Colonic mucosa (tissue), 4 donors: ENCODE data around the gene TRNP1. TPM values are rescaled to one million over a fixed set of nuclear protein-coding genes. Genes with fewer than 3 reads are reported as not detected.

Experiments
- DNase-seq: peaks from one replicate; pipeline ENCODE4 v3.0.0-alpha.2; 2020
- H3K27ac ChIP-seq: fragments of 200-600 bp; one replicate; pipeline ENCODE4 v1.8.0; 2021
- H3K27me3 ChIP-seq: fragments of 200-600 bp; one replicate; pipeline ENCODE4 v1.8.0; 2021
- H3K36me3 ChIP-seq: fragments of 200-600 bp; one replicate; pipeline ENCODE4 v1.8.0; 2021
- H3K4me1 ChIP-seq: fragments of 200-600 bp; one replicate; pipeline ENCODE4 v1.8.0; 2021; ENCODE audit warnings: mild to moderate bottlenecking
- H3K4me3 ChIP-seq: fragments of 200-600 bp; one replicate; pipeline ENCODE4 v1.8.0; 2021
- H3K9ac ChIP-seq, 2 donors: one replicate each; pipeline ENCODE4 v1.7.0; 2013; ENCODE audit warnings: control low read depth in 2 of 2, low read depth in 2 of 2, low read length in 2 of 2
- H3K9me3 ChIP-seq: fragments of 200-600 bp; one replicate; pipeline ENCODE4 v1.8.0; 2021
- CTCF ChIP-seq: fragments of 200-600 bp; IDR thresholded peaks from one replicate; pipeline ENCODE4 v1.8.0; 2022; ENCODE audit warnings: antibody characterized with exemption, mild to moderate bottlenecking
- intact Hi-C: fragments of 100-400 bp; cut with DNase I; formaldehyde crosslinking; loops from one replicate; pipeline ENCODE4 v1.14.1; 2022
- total RNA-seq, 2 donors: library from RNA; stranded (reverse); fragmentation: NEBNext Ultra II Directional in 1 of 2; extraction: Animal tissue kit (Norgen Biotek cat#: 25700) in 1 of 2; gene quantifications; one replicate each; pipeline ENCODE4 v1.2.1, GENCODE V29; 2021
- donor health status: healthy.
- donor health status: DM: no; HTN: no; CAD: no.
- donor health status: DM: no; HTN: no; CAD: no.

TRNP1 gene
- total RNA-seq, 2 donors from 2014 or later = 2.5 to 2.7 TPM

- H3K36me3 ChIP-seq = no peaks in the 10 kb centered on the region
- no peak for TF ChIP-seq CTCF
- H3K9me3 ChIP-seq = no peaks in the 10 kb centered on the region
- no peak for DNase-seq
- intact Hi-C loops = loop anchor here (5.0 kb wide), 1 partner anchor 38 kb away; no protein-coding TSS in a partner anchor
- H3K9ac ChIP-seq = no peak overlapping the region
- no peak overlapping the region for H3K4me3 ChIP-seq
- H3K27ac ChIP-seq = no peak overlapping the region
- peaks cover 4% of the 10 kb centered on the region for H3K4me1 ChIP-seq
- no peaks in the 10 kb centered on the region for H3K27me3 ChIP-seq
Observed at GRCh38 chr1:27035344-27035743, 41.9 kb downstream of the TRNP1 start.

- intact Hi-C loops = loop anchor here (5.0 kb wide), 1 partner anchor 39 kb away; no protein-coding TSS in a partner anchor
- Histone ChIP-seq H3K27ac (no peak overlapping the region), H3K27me3 (no peaks in the 10 kb centered on the region), H3K4me1 (peaks cover 4% of the 10 kb centered on the region), H3K9me3 (no peaks in the 10 kb centered on the region), H3K9ac (no peak overlapping the region), H3K36me3 (no peaks in the 10 kb centered on the region), H3K4me3 (no peak overlapping the region)
- DNase-seq = no peak
- TF ChIP-seq CTCF = no peak
Observed at GRCh38 chr1:27036718-27037117, 43.2 kb downstream of the TRNP1 start.

GRCh38 chr1:27037518-27037917 is 44.0 kb downstream of the TRNP1 start:
- TF ChIP-seq CTCF = no peak
- Histone ChIP-seq H3K27ac (no peak overlapping the region), H3K4me3 (no peak overlapping the region), H3K27me3 (no peaks in the 10 kb centered on the region), H3K9ac (no peak overlapping the region), H3K4me1 (no peaks in the 10 kb centered on the region), H3K9me3 (no peaks in the 10 kb centered on the region), H3K36me3 (no peaks in the 10 kb centered on the region)
- intact Hi-C loops = loop anchor here (5.0 kb wide), 1 partner anchor 40 kb away; no protein-coding TSS in a partner anchor
- DNase-seq = no peak

- Histone ChIP-seq H3K4me1 (no peaks in the 10 kb centered on the region), H3K4me3 (no peak overlapping the region), H3K9ac (no peak overlapping the region), H3K36me3 (no peaks in the 10 kb centered on the region), H3K27ac (no peak overlapping the region), H3K27me3 (no peaks in the 10 kb centered on the region), H3K9me3 (no peaks in the 10 kb centered on the region)
- no peak for TF ChIP-seq CTCF
- no peak for DNase-seq
- intact Hi-C loops = loop anchor here (5.0 kb wide), 1 partner anchor 41 kb away; no protein-coding TSS in a partner anchor
Observed at GRCh38 chr1:27038020-27038419, 44.5 kb downstream of the TRNP1 start.

- no peak overlapping the region for H3K9ac ChIP-seq
- no peak for TF ChIP-seq CTCF
- intact Hi-C loops = loop anchor here (10.0 kb wide), 2 partner anchors 242 to 352 kb away; partner anchors contain the start of gene GPR3
Observed at GRCh38 chr1:27042670-27043069, 49.2 kb downstream of the TRNP1 start.

More at GRCh38 chr1:27042670-27043069, 49.2 kb downstream of the TRNP1 start:
- no peaks in the 10 kb centered on the region for H3K9me3 ChIP-seq
- no peaks in the 10 kb centered on the region for H3K4me1 ChIP-seq
- H3K27ac ChIP-seq = no peak overlapping the region
- no peaks in the 10 kb centered on the region for H3K36me3 ChIP-seq
- H3K27me3 ChIP-seq = no peaks in the 10 kb centered on the region
- DNase-seq = no peak
- no peak overlapping the region for H3K4me3 ChIP-seq
